ENCODE measurements around the gene ADH7.

DNA sequence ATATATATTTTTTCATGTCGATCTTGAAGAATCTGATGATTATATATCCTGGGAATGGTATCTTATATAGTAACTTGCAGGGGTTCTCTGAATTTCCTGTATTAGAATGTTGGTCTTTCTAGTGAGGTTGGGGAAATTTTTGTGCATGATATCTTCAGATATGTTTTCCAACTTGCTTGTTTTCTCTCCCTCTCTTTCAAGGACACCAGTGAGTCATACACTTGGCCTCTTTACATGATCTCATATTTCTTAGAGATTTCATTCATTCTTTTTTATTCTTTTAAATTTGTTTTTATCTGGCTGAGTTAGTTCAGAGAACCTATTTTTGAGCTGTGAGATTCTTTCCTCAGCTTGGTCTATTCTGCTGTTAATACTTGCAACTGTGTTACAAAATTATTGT, 48.5 kb upstream of the ADH7 start:
- TF ChIP-seq, protein P1, sequence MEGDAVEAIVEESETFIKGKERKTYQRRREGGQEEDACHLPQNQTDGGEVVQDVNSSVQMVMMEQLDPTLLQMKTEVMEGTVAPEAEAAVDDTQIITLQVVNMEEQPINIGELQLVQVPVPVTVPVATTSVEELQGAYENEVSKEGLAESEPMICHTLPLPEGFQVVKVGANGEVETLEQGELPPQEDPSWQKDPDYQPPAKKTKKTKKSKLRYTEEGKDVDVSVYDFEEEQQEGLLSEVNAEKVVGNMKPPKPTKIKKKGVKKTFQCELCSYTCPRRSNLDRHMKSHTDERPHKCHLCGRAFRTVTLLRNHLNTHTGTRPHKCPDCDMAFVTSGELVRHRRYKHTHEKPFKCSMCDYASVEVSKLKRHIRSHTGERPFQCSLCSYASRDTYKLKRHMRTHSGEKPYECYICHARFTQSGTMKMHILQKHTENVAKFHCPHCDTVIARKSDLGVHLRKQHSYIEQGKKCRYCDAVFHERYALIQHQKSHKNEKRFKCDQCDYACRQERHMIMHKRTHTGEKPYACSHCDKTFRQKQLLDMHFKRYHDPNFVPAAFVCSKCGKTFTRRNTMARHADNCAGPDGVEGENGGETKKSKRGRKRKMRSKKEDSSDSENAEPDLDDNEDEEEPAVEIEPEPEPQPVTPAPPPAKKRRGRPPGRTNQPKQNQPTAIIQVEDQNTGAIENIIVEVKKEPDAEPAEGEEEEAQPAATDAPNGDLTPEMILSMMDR (conservative IDR thresholded peaks at IDR 0.05; ENCODE audit: low read depth, low read length) = no peak
- TF ChIP-seq, protein P2, sequence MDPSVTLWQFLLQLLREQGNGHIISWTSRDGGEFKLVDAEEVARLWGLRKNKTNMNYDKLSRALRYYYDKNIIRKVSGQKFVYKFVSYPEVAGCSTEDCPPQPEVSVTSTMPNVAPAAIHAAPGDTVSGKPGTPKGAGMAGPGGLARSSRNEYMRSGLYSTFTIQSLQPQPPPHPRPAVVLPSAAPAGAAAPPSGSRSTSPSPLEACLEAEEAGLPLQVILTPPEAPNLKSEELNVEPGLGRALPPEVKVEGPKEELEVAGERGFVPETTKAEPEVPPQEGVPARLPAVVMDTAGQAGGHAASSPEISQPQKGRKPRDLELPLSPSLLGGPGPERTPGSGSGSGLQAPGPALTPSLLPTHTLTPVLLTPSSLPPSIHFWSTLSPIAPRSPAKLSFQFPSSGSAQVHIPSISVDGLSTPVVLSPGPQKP (IDR thresholded peaks at IDR 0.05; ENCODE audit: borderline replicate concordance, low read depth, low read length) = no peak
- no peak for TF ChIP-seq POLR2A (IDR thresholded peaks at IDR 0.05; ENCODE audit: low read depth, low read length)
- TF ChIP-seq RAD21 (IDR thresholded peaks at IDR 0.05; ENCODE audit: low read length) = no peak
- no peak for TF ChIP-seq CEBPB (IDR thresholded peaks at IDR 0.05; ENCODE audit: low read depth, low read length)
- no peak for TF ChIP-seq RCOR1 (IDR thresholded peaks at IDR 0.05; ENCODE audit: insufficient replicate concordance, low read length)
- TF ChIP-seq MAZ (IDR thresholded peaks at IDR 0.05; ENCODE audit: borderline replicate concordance, low read depth, low read length) = no peak
- no peak for TF ChIP-seq CHD1 (IDR thresholded peaks at IDR 0.05; ENCODE audit: low read depth, low read length)
- TF ChIP-seq MXI1 (IDR thresholded peaks at IDR 0.05; ENCODE audit: borderline replicate concordance, low read depth, low read length) = no peak
- TF ChIP-seq MAFK (IDR thresholded peaks at IDR 0.05; ENCODE audit: low read depth, low read length) = no peak
- no peak for TF ChIP-seq RFX5 (IDR thresholded peaks at IDR 0.05; ENCODE audit: low read depth, low read length)
- TF ChIP-seq, protein P3, sequence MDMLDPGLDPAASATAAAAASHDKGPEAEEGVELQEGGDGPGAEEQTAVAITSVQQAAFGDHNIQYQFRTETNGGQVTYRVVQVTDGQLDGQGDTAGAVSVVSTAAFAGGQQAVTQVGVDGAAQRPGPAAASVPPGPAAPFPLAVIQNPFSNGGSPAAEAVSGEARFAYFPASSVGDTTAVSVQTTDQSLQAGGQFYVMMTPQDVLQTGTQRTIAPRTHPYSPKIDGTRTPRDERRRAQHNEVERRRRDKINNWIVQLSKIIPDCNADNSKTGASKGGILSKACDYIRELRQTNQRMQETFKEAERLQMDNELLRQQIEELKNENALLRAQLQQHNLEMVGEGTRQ (IDR thresholded peaks at IDR 0.05; ENCODE audit: low read depth, low read length) = no peak
- TF ChIP-seq SMC3 (IDR thresholded peaks at IDR 0.05; ENCODE audit: low read depth, low read length) = no peak
